K562 (cell line): ENCODE measurements around the gene TMEM217. TPM values are rescaled to one million over a fixed set of nuclear protein-coding genes. Genes with fewer than 3 reads are reported as not detected.

Experiments used
- ARNT ChIP-seq, 2 experiments: fragments of 450-650 bp; IDR thresholded peaks; 2 replicates each; pipeline ENCODE4 v1.6.1; 2016; ENCODE audit warnings: mild to moderate bottlenecking in 1 of 2
- BCL6 ChIP-seq: fragments of 250-450 bp; sonication (Bioruptor Pico); IDR thresholded peaks from 2 replicates; pipeline ENCODE4 v1.4.0; 2020
- CHCHD3 ChIP-seq: fragments of 250-450 bp; sonication (Bioruptor Pico); IDR thresholded peaks from 2 replicates; pipeline ENCODE4 v2.1.2; 2022; ENCODE audit warnings: mild to moderate bottlenecking
- DMBX1 ChIP-seq: fragments of 250-450 bp; sonication (Bioruptor Pico); IDR thresholded peaks from 2 replicates; pipeline ENCODE4 v1.8.0; 2022; ENCODE audit warnings: inconsistent platforms, mild to moderate bottlenecking, moderate library complexity, borderline replicate concordance
- EGR1 ChIP-seq: fragments of 450-650 bp; conservative IDR thresholded peaks from 2 replicates; pipeline ENCODE4 v1.6.1; 2017; ENCODE audit warnings: mild to moderate bottlenecking
- ELF2 ChIP-seq: fragments of 250-450 bp; sonication (Bioruptor Pico); IDR thresholded peaks from 2 replicates; pipeline ENCODE4 v1.5.0; 2021; ENCODE audit warnings: mild to moderate bottlenecking
- FIP1L1 ChIP-seq: fragments of 200-400 bp; formaldehyde crosslinking; IDR thresholded peaks from 2 replicates; pipeline ENCODE4 v1.6.1; 2018; ENCODE audit warnings: mild to moderate bottlenecking, low read depth, low read length; ENCODE audit not compliant: poor library complexity, severe bottlenecking
- KLF13 ChIP-seq: fragments of 450-650 bp; IDR thresholded peaks from 2 replicates; pipeline ENCODE4 v1.6.1; 2016; ENCODE audit warnings: missing genetic modification characterization, low read depth, mild to moderate bottlenecking, missing compliant biosample characterization, moderate library complexity, borderline replicate concordance
- KLF16 ChIP-seq: IDR thresholded peaks from 2 replicates; pipeline ENCODE4 v1.6.1; 2016; ENCODE audit warnings: antibody characterized with exemption
- MBD2 ChIP-seq: sonication (generic); IDR thresholded peaks from 2 replicates; pipeline ENCODE4 v1.6.1; 2016; ENCODE audit warnings: low read depth, borderline replicate concordance
- MEF2D ChIP-seq: conservative IDR thresholded peaks from 2 replicates; pipeline ENCODE4 v1.6.1; 2016; ENCODE audit warnings: low read depth, missing genetic modification characterization, missing compliant biosample characterization
- PHF20 ChIP-seq: fragments of 450-650 bp; IDR thresholded peaks from 2 replicates; pipeline ENCODE4 v1.6.1; 2018; ENCODE audit not compliant: partially characterized antibody
- PTRF ChIP-seq: fragments of 450-650 bp; IDR thresholded peaks from 2 replicates; pipeline ENCODE4 v1.6.1; 2016; ENCODE audit warnings: mild to moderate bottlenecking, missing genetic modification characterization, missing compliant biosample characterization
- RBM15 ChIP-seq: fragments of 200-400 bp; formaldehyde crosslinking; IDR thresholded peaks from 2 replicates; pipeline ENCODE4 v1.6.1; 2018; ENCODE audit warnings: mild to moderate bottlenecking, low read length, moderate library complexity; ENCODE audit not compliant: insufficient read depth
- SMAD4 ChIP-seq: fragments of 250-450 bp; sonication (Bioruptor Pico); conservative IDR thresholded peaks from 2 replicates; pipeline ENCODE4 v1.8.0; 2021; ENCODE audit warnings: inconsistent platforms, mild to moderate bottlenecking, moderate library complexity
- SMARCA5 ChIP-seq: fragments of 450-650 bp; IDR thresholded peaks from 2 replicates; pipeline ENCODE4 v1.6.1; 2016
- SNIP1 ChIP-seq: fragments of 450-650 bp; IDR thresholded peaks from 2 replicates; pipeline ENCODE4 v1.7.1; 2017; ENCODE audit warnings: low read depth, mild to moderate bottlenecking
- TCF7L2 ChIP-seq: fragments of 150-350 bp; IDR thresholded peaks from 2 replicates; pipeline ENCODE4 v1.6.1; 2016; ENCODE audit warnings: low read depth, mild to moderate bottlenecking, low read length, moderate library complexity
- TRIM28 ChIP-seq: fragments of 450-650 bp; IDR thresholded peaks from 2 replicates; pipeline ENCODE4 v1.6.1; 2017
- ZBTB7A ChIP-seq: IDR thresholded peaks from 2 replicates; pipeline ENCODE4 v1.6.1; 2011; ENCODE audit warnings: low read depth, mild to moderate bottlenecking, low read length, moderate library complexity, borderline replicate concordance; ENCODE audit not compliant: control insufficient read depth
- ZNF12 ChIP-seq: sonication (generic); formaldehyde crosslinking; IDR thresholded peaks from 2 replicates; pipeline ENCODE4 v1.4.0; 2020; ENCODE audit warnings: mild to moderate bottlenecking, missing genetic modification reagents
- ZNF274 ChIP-seq: IDR thresholded peaks from 2 replicates; pipeline ENCODE4 v1.6.1; 2011; ENCODE audit warnings: low read depth, mild to moderate bottlenecking, low read length, moderate library complexity, borderline replicate concordance
- ZZZ3 ChIP-seq: fragments of 450-650 bp; IDR thresholded peaks from 2 replicates; pipeline ENCODE4 v1.6.1; 2016; ENCODE audit warnings: antibody characterized with exemption, mild to moderate bottlenecking, moderate library complexity
- polyA plus RNA-seq, 8 experiments: library from polyadenylated mRNA; depleted of rRNA in 4 of 8; stranded (reverse) in 5 of 8; unstranded in 3 of 8; fragments of >200 nt; fragmentation: Nextera tagmentation in 2 of 8; fragmentation: Illumina TruSeq in 1 of 8; extraction: Ambion mirVana in 2 of 8; extraction: Trizol in 1 of 8; gene quantifications; 2 replicates each; pipeline versions ENCODE4 v1.2.1 to v1.2.3, GENCODE V29; 2011 to 2014; ENCODE audit warnings: inconsistent platforms in 1 of 8, missing spikeins in 1 of 8
- total RNA-seq, 7 experiments: library from RNA; depleted of rRNA in 6 of 7; stranded (reverse); fragments of >200 nt in 6 of 7; fragmentation: Illumina TruSeq in 2 of 7; extraction: Trizol in 2 of 7; gene quantifications; 2 replicates each; pipeline versions ENCODE4 v1.2.1 to v1.2.3, GENCODE V29; 2011 to 2021; ENCODE audit warnings: low replicate concordance in 1 of 7
- TF ChIP-seq, protein P1 (sequence below): fragments of 450-650 bp; IDR thresholded peaks from 2 replicates; pipeline ENCODE4 v1.6.1; 2017; ENCODE audit warnings: antibody characterized with exemption, mild to moderate bottlenecking
- TF ChIP-seq, protein P2 (sequence below): fragments of 250-450 bp; sonication (Bioruptor Pico); IDR thresholded peaks from 2 replicates; pipeline ENCODE4 v1.5.0; 2020; ENCODE audit warnings: mild to moderate bottlenecking, borderline replicate concordance

Gene TMEM217
- total and polyA plus RNA-seq, 9 of the 15 experiments (the other 6 are each of a cell fraction or from before 2014, with no cell fraction given): 1.3 to 8.0 (median 1.9) TPM

DNA sequence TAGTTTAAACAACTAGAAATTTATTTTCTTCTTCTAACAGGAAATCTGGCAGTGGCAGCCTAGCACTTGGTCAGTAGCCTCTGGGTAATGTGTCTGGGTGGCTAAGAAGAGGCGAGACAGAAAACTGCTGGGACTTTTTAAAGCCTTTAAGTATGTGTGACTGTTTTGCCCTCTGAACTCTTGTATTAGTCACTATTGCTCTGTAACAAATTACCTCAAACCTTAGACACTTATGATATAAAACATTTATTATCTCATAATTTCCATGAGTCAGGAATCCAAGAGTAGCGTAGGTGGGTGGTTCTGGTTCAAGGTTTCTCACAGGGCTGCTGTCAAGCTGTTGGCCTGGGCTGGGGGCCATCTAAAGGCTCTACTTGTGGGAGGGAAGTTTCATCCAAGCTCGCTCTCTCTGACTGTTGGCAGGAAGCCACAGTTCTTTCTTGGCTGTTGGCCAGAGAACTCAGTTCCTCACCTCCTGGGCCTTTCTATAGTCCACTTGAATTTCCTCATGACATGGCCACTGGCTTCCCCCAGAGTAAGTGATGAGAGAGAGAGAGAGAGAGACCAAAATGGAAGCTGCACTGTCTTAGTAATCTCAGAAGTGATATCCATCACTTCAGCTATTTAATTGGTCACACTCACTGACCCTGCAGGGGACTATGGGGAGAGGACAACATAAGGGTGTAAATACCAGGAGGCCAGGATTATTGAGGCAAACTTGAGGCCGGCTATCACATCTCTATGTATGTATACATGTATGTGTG, 17.8 kb downstream of the TMEM217 start (continued):
- TF ChIP-seq, protein P1, sequence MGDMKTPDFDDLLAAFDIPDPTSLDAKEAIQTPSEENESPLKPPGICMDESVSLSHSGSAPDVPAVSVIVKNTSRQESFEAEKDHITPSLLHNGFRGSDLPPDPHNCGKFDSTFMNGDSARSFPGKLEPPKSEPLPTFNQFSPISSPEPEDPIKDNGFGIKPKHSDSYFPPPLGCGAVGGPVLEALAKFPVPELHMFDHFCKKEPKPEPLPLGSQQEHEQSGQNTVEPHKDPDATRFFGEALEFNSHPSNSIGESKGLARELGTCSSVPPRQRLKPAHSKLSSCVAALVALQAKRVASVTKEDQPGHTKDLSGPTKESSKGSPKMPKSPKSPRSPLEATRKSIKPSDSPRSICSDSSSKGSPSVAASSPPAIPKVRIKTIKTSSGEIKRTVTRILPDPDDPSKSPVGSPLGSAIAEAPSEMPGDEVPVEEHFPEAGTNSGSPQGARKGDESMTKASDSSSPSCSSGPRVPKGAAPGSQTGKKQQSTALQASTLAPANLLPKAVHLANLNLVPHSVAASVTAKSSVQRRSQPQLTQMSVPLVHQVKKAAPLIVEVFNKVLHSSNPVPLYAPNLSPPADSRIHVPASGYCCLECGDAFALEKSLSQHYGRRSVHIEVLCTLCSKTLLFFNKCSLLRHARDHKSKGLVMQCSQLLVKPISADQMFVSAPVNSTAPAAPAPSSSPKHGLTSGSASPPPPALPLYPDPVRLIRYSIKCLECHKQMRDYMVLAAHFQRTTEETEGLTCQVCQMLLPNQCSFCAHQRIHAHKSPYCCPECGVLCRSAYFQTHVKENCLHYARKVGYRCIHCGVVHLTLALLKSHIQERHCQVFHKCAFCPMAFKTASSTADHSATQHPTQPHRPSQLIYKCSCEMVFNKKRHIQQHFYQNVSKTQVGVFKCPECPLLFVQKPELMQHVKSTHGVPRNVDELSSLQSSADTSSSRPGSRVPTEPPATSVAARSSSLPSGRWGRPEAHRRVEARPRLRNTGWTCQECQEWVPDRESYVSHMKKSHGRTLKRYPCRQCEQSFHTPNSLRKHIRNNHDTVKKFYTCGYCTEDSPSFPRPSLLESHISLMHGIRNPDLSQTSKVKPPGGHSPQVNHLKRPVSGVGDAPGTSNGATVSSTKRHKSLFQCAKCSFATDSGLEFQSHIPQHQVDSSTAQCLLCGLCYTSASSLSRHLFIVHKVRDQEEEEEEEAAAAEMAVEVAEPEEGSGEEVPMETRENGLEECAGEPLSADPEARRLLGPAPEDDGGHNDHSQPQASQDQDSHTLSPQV: peak; percentile 94
- TF ChIP-seq MBD2 (no peak), PTRF (peak; percentile 73), SMARCA5 (no peak), RBM15 (no peak), FIP1L1 (no peak), SMAD4 (CRISPR knock-in tag) (peak; percentile 75), CHCHD3 (CRISPR knock-in tag) (no peak), ZNF12 (no peak), MEF2D (tag) (peak; percentile 73), TCF7L2 (no peak), ELF2 (CRISPR knock-in tag) (no peak), ZBTB7A (peak; percentile 29; the same call in 1 of the 2 replicates), PHF20 (no peak), SNIP1 (0 out of 2 replicates have a peak, but pooled peaks have one; percentile 35), EGR1 (peak; percentile 91), ZZZ3 (no peak), DMBX1 (CRISPR knock-in tag) (no peak; the same call in none of the 2 replicates), TRIM28 (peak; percentile 62; the same call in 1 of the 2 replicates), BCL6 (CRISPR knock-in tag) (no peak), ZNF274 (0 out of 2 replicates have a peak, but pooled peaks have one; percentile 54), KLF13 (tag) (no peak), KLF16 (no peak; the same call in 1 of the 2 replicates), ARNT (IDR thresholded peaks at IDR 0.05) (no peak)
- TF ChIP-seq, protein P2, sequence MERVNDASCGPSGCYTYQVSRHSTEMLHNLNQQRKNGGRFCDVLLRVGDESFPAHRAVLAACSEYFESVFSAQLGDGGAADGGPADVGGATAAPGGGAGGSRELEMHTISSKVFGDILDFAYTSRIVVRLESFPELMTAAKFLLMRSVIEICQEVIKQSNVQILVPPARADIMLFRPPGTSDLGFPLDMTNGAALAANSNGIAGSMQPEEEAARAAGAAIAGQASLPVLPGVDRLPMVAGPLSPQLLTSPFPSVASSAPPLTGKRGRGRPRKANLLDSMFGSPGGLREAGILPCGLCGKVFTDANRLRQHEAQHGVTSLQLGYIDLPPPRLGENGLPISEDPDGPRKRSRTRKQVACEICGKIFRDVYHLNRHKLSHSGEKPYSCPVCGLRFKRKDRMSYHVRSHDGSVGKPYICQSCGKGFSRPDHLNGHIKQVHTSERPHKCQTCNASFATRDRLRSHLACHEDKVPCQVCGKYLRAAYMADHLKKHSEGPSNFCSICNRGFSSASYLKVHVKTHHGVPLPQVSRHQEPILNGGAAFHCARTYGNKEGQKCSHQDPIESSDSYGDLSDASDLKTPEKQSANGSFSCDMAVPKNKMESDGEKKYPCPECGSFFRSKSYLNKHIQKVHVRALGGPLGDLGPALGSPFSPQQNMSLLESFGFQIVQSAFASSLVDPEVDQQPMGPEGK (CRISPR knock-in tag): no peak
